Sigmoid colon (tissue), 3 donors: Measurements from ENCODE around the gene CAPNS2.

Experiments
- CTCF ChIP-seq, 4 experiments: fragments of 450-650 bp in 3 of 4; fragments of 200-600 bp in 1 of 4; IDR thresholded peaks; one replicate each; pipeline ENCODE4 v1.5.1; 2016 to 2019; ENCODE audit warnings: antibody characterized with exemption in 4 of 4, mild to moderate bottlenecking in 3 of 4, moderate library complexity in 2 of 4
- POLR2A ChIP-seq, 2 donors: fragments of 450-650 bp; IDR thresholded peaks; one replicate each; pipeline ENCODE4 v1.6.1; 2016; ENCODE audit warnings: antibody characterized with exemption in 2 of 2, mild to moderate bottlenecking in 2 of 2, moderate library complexity in 2 of 2

DNA sequence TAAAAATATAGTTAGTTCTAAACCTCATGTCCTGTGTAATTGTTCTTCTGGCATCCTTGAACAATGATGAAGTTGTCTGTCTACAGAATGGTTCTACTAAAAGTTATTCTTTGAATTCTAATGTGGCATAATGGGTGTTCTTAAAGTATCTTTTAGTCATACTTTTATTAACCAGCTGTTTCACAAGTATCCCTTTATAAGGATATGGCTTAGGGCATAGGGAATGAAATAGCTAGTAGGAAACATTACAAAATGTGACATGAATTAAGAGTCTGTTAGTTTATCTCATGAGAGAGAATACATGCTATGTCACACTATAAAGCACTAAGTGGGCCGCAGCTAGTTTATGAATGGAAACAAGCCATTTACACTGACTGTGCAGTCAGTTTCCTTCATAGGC is 26.3 kb upstream of the CAPNS2 start:
- TF ChIP-seq CTCF (IDR thresholded peaks at IDR 0.05): no peak
- no peak for TF ChIP-seq POLR2A (IDR thresholded peaks at IDR 0.05)
